ENCODE results near the gene TMEFF2. TPM values are rescaled to one million over a fixed set of nuclear protein-coding genes. Genes with fewer than 3 reads are reported as not detected.

The TMEFF2 gene
- total RNA-seq, 1 donor, result not detected

DNA sequence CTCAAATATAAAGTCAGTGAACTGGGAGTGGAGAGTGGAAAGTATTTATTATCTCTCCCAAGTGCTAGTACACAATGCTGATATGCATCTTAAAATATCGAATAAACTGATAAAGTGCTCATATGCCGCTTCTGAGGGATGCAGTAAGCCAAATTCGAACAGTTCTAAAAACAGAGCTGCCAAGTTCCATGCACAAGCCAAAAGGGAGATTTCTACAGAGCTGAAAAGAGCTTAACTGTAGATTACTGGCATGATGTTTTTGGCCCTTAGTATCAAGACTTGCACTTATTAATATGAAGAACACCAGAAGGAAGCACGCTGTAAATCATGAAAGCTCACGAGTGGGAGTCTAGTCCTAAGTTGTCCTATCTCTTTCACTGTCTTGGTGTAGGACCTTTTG, 7.9 kb downstream of the TMEFF2 start:
- TF ChIP-seq, protein P1, sequence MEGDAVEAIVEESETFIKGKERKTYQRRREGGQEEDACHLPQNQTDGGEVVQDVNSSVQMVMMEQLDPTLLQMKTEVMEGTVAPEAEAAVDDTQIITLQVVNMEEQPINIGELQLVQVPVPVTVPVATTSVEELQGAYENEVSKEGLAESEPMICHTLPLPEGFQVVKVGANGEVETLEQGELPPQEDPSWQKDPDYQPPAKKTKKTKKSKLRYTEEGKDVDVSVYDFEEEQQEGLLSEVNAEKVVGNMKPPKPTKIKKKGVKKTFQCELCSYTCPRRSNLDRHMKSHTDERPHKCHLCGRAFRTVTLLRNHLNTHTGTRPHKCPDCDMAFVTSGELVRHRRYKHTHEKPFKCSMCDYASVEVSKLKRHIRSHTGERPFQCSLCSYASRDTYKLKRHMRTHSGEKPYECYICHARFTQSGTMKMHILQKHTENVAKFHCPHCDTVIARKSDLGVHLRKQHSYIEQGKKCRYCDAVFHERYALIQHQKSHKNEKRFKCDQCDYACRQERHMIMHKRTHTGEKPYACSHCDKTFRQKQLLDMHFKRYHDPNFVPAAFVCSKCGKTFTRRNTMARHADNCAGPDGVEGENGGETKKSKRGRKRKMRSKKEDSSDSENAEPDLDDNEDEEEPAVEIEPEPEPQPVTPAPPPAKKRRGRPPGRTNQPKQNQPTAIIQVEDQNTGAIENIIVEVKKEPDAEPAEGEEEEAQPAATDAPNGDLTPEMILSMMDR (IDR thresholded peaks at IDR 0.05; ENCODE audit: insufficient read depth, low read depth, low read length), result no peak
- no peak overlapping the region for H3K4me3 ChIP-seq (ENCODE audit: low read depth, low read length)
- DNase-seq (ENCODE audit: low read depth), result no peak

DNA sequence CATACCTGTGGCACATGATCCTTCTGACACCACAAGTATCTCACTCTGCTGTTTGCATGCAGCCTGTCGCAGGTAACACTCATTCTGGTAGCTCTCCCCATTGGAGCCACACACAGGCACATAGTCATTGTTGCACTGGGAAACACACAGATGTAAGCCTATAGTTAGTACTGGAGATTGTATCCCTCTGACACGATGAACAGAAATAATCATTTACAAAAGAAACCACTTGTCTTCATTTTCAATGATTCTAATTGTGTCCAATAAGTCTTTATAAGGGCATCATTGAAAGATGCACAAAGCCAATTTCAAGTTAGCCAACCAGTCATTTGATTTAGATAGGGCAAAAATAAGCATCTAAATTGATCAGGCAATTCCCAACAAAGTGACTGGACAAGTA, 10.4 kb downstream of the TMEFF2 start:
- DNase-seq (ENCODE audit: low read depth), result no peak
- TF ChIP-seq, protein P1 (IDR thresholded peaks at IDR 0.05; ENCODE audit: insufficient read depth, low read depth, low read length), result no peak
- H3K4me3 ChIP-seq (ENCODE audit: low read depth, low read length), result no peak overlapping the region

DNA sequence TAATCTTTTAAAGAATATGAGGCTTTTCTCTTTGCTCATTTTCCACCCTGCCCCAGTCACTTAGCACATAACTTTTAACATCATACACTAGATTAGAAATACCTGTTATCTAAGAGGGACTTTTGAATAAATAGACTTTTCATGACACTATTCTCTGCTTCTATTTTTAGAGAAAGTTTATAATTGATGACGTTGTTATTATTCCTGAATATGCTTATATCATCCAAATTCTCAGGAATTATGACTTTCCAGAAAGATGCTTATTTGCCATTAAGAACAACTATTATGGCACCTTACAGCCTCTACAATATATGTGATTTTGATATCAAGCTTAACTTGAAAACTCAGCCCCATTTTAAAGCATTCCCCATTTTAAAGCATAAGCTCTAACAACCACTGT, 11.4 kb downstream of the TMEFF2 start:
- TF ChIP-seq, protein P1 (IDR thresholded peaks at IDR 0.05; ENCODE audit: insufficient read depth, low read depth, low read length), result no peak
- H3K4me3 ChIP-seq (ENCODE audit: low read depth, low read length), result no peak overlapping the region
- no peak for DNase-seq (ENCODE audit: low read depth)

DNA sequence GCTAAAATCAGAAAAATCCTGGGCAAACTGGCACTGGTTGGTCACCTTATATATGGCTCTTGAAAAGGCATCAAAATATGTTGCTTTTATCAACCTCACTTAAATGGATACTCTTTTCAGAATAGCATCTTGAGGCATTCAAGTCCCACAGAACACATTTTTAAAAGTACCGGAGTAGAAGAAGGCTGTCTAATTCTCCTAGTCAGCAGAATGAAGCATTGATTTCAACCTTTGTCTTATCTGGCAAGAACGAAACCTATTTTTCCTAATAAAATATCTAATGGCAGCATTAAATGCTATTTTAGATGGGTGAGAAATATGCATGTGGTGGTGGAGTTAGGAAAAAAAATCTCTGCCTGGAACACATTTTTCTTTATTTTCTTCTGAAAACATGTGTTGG, 27.8 kb downstream of the TMEFF2 start:
- no peak for DNase-seq (ENCODE audit: low read depth)
- TF ChIP-seq, protein P1 (IDR thresholded peaks at IDR 0.05; ENCODE audit: insufficient read depth, low read depth, low read length), result no peak

DNA sequence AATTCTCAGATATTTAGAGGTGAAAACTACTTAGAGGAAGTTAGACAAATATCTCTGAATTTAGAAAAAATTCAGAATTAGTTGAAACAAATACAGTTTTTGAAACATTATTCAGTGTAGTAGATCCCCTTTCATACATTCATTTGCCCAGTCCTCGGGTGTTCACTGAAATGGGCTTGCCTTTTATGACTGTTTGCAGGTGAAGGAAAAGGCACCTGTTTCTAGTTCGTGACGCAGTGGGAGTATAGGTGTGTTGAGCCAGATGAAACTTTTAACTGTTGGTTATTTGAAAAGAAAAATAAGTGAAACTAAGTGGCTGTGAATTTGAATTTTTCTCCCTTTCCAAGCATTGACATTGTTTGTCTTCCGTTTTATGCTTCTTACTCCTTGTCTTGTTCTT, 28.9 kb downstream of the TMEFF2 start:
- no peak for DNase-seq (ENCODE audit: low read depth)
- no peak overlapping the region for H3K4me3 ChIP-seq (ENCODE audit: low read depth, low read length)
- TF ChIP-seq, protein P1 (IDR thresholded peaks at IDR 0.05; ENCODE audit: insufficient read depth, low read depth, low read length), result no peak

More for the DNA sequence above, 27.8 kb downstream of the TMEFF2 start:
- H3K4me3 ChIP-seq (ENCODE audit: low read depth, low read length), result no peak overlapping the region

DNA sequence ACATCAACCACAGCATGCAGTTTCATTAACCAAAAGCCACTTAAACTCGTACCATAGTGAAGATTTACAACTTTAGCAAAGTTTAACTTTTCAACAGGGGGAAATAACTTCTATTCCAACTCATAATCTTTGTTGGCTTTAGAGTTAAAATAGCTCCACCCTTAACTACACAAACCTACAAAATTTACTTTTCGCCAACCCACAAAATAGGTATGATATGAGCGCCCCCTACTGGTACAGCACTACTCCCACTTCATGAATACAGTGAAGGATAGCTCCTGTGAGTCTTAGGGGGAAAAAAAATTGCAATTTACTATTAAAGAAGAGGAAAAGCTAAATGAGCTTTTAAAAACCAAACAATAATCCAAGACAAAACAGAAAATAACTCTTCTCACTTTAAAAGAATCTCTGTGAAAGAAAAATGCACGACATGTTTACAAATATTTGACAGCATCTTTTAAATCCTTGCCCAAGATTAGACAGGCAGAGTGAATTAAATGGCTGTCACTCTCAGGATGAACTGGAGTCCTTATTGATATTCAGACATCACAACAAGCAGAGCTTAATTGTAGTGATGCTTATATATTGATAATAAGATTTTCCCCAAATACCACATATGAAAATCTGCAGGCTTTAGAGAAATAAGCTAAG, 32.2 kb downstream of the TMEFF2 start:
- peak; percentile 76 for DNase-seq (ENCODE audit: low read depth)
- H3K4me3 ChIP-seq (ENCODE audit: low read depth, low read length), result no peak overlapping the region
- TF ChIP-seq, protein P1 (IDR thresholded peaks at IDR 0.05; ENCODE audit: insufficient read depth, low read depth, low read length), result peak; percentile 91

All from fibroblast of villous mesenchyme (primary cell).